ENCODE measurements around the gene CPB2. TPM values are rescaled to one million over a fixed set of nuclear protein-coding genes. Genes with fewer than 3 reads are reported as not detected.

Gene CPB2
- total RNA-seq, 1 experiment from 2014 or later = not detected

GRCh38 chr13:46100191-46100815, 4.5 kb downstream of the CPB2 start:
- Mint-ChIP-seq H3K36me3 (ENCODE audit: insufficient read depth, unreplicated experiment) (no peaks in the 10 kb centered on the region), H3K27ac (ENCODE audit: low read depth, unreplicated experiment) (no peak overlapping the region), H3K27me3 (ENCODE audit: insufficient read depth, unreplicated experiment) (no peaks in the 10 kb centered on the region), H3K4me1 (ENCODE audit: insufficient read depth, unreplicated experiment) (peaks cover 12% of the 10 kb centered on the region), H3K9me3 (ENCODE audit: unreplicated experiment) (no peaks in the 10 kb centered on the region), H3K4me3 (ENCODE audit: unreplicated experiment) (no peak overlapping the region)
- POLR2A ChIA-PET = interaction anchor here (0.6 kb wide), 1 partner anchor 185 kb away, joined by 3 read pairs; no protein-coding TSS in a partner anchor
- no peak for TF ChIP-seq CTCF (IDR thresholded peaks at IDR 0.05; ENCODE audit: unreplicated experiment)
- intact Hi-C loops (cut with micrococcal nuclease) = no loop called here
- no peak for DNase-seq (ENCODE audit: unreplicated experiment)
- BruUV-seq (replicated peaks) = no TSS peak
- CTCF ChIA-PET = interaction anchor here (0.6 to 2.0 kb wide), 3 partner anchors 9 to 61 kb away, joined by 3 to 7 read pairs (median 4); no protein-coding TSS in a partner anchor

- no TSS peak for BruUV-seq (replicated peaks)
- H3K27me3 Mint-ChIP-seq (ENCODE audit: insufficient read depth, unreplicated experiment) = peaks cover 18% of the 10 kb centered on the region
- peaks cover 17% of the 10 kb centered on the region for H3K4me1 Mint-ChIP-seq (ENCODE audit: insufficient read depth, unreplicated experiment)
- intact Hi-C loops (cut with micrococcal nuclease) = no loop called here
- no peaks in the 10 kb centered on the region for H3K36me3 Mint-ChIP-seq (ENCODE audit: insufficient read depth, unreplicated experiment)
- H3K9me3 Mint-ChIP-seq (ENCODE audit: unreplicated experiment) = no peaks in the 10 kb centered on the region
- no peak overlapping the region for H3K4me3 Mint-ChIP-seq (ENCODE audit: unreplicated experiment)
- ChIA-PET CTCF (no interaction called here), POLR2A (no interaction called here)
- no peak overlapping the region for H3K27ac Mint-ChIP-seq (ENCODE audit: low read depth, unreplicated experiment)
- DNase-seq (ENCODE audit: unreplicated experiment) = no peak
- TF ChIP-seq CTCF (IDR thresholded peaks at IDR 0.05; ENCODE audit: unreplicated experiment) = no peak
Observed at GRCh38 chr13:46097663-46098062, 7.2 kb downstream of the CPB2 start.

GRCh38 chr13:46097015-46097414, 7.8 kb downstream of the CPB2 start:
- ChIA-PET CTCF (interaction anchor here (0.7 to 1.1 kb wide), 2 partner anchors 30 to 409 kb away, joined by 4 read pairs; no protein-coding TSS in a partner anchor), POLR2A (interaction anchor here (0.6 kb wide), 1 partner anchor 1206 kb away, joined by 4 read pairs; no protein-coding TSS in a partner anchor)
- Mint-ChIP-seq H3K9me3 (ENCODE audit: unreplicated experiment) (no peaks in the 10 kb centered on the region), H3K4me3 (ENCODE audit: unreplicated experiment) (no peak overlapping the region), H3K27me3 (ENCODE audit: insufficient read depth, unreplicated experiment) (peaks cover 25% of the 10 kb centered on the region), H3K4me1 (ENCODE audit: insufficient read depth, unreplicated experiment) (peaks cover 17% of the 10 kb centered on the region), H3K36me3 (ENCODE audit: insufficient read depth, unreplicated experiment) (no peaks in the 10 kb centered on the region), H3K27ac (ENCODE audit: low read depth, unreplicated experiment) (no peak overlapping the region)
- no TSS peak for BruUV-seq (replicated peaks)
- DNase-seq (ENCODE audit: unreplicated experiment) = peak; percentile 27
- intact Hi-C loops (cut with micrococcal nuclease) = no loop called here
- TF ChIP-seq CTCF (IDR thresholded peaks at IDR 0.05; ENCODE audit: unreplicated experiment) = no peak

GRCh38 chr13:46094478-46094877, 10.4 kb downstream of the CPB2 start:
- intact Hi-C loops (cut with micrococcal nuclease) = no loop called here
- H3K4me1 Mint-ChIP-seq (ENCODE audit: insufficient read depth, unreplicated experiment) = peaks cover 17% of the 10 kb centered on the region
- H3K4me3 Mint-ChIP-seq (ENCODE audit: unreplicated experiment) = no peak overlapping the region
- no peaks in the 10 kb centered on the region for H3K36me3 Mint-ChIP-seq (ENCODE audit: insufficient read depth, unreplicated experiment)
- BruUV-seq (replicated peaks) = no TSS peak
- H3K9me3 Mint-ChIP-seq (ENCODE audit: unreplicated experiment) = no peaks in the 10 kb centered on the region
- no peak for TF ChIP-seq CTCF (IDR thresholded peaks at IDR 0.05; ENCODE audit: unreplicated experiment)
- CTCF ChIA-PET = interaction anchor here (0.6 to 1.4 kb wide), 2 partner anchors 32 to 86 kb away, joined by 3 to 4 read pairs; no protein-coding TSS in a partner anchor
- no peak for DNase-seq (ENCODE audit: unreplicated experiment)
- H3K27ac Mint-ChIP-seq (ENCODE audit: low read depth, unreplicated experiment) = no peak overlapping the region
- H3K27me3 Mint-ChIP-seq (ENCODE audit: insufficient read depth, unreplicated experiment) = peaks cover 29% of the 10 kb centered on the region
- POLR2A ChIA-PET = interaction anchor here (0.9 to 1.0 kb wide), 4 partner anchors 9 to 55 kb away, joined by 4 read pairs; no protein-coding TSS in a partner anchor
